Left forelimb (tissue), 1 donor: ENCODE measurements around the gene WDTC1.

ENCODE experiments used
- DNase-seq: peaks from one replicate; pipeline ENCODE4 v3.0.0-alpha.2; 2018; ENCODE audit warnings: low spot score

The WDTC1 gene

GRCh38 chr1:27301582-27302199 lies 67.3 kb downstream of the WDTC1 start:
- DNase-seq: peak; percentile 36

GRCh38 chr1:27302612-27303011 lies 68.2 kb downstream of the WDTC1 start:
- no peak for DNase-seq

- DNase-seq: no peak
Observed at GRCh38 chr1:27303509-27303908, 69.1 kb downstream of the WDTC1 start.

- no peak for DNase-seq
Observed at GRCh38 chr1:27306071-27306470, 71.6 kb downstream of the WDTC1 start.

GRCh38 chr1:27306892-27307761 lies 72.7 kb downstream of the WDTC1 start:
- no peak for DNase-seq

- no peak for DNase-seq
Observed at GRCh38 chr1:27307874-27308598, 73.6 kb downstream of the WDTC1 start.

- DNase-seq: no peak
Observed at GRCh38 chr1:27314169-27314568, 79.7 kb downstream of the WDTC1 start.

- no peak for DNase-seq
Observed at GRCh38 chr1:27314737-27315136, 80.3 kb downstream of the WDTC1 start.

GRCh38 chr1:27316860-27317259 lies 82.4 kb downstream of the WDTC1 start:
- DNase-seq: no peak

GRCh38 chr1:27318136-27318535 lies 83.7 kb downstream of the WDTC1 start:
- DNase-seq: no peak

- DNase-seq: no peak
Observed at GRCh38 chr1:27318596-27318995, 84.2 kb downstream of the WDTC1 start.

- peak; percentile 98 for DNase-seq
Observed at GRCh38 chr1:27321813-27322568, 87.6 kb downstream of the WDTC1 start, which contains the start of gene TMEM222. TMEM222 (plus strand) TSS chr1:27322163; CDS start chr1:27322198, 35 bp downstream.

- DNase-seq: peak; percentile 55
Observed at GRCh38 chr1:27322569-27323240, 88.3 kb downstream of the WDTC1 start.

GRCh38 chr1:27325286-27325685 lies 90.9 kb downstream of the WDTC1 start:
- no peak for DNase-seq

- no peak for DNase-seq
Observed at GRCh38 chr1:27327964-27328363, 93.5 kb downstream of the WDTC1 start.

- no peak for DNase-seq
Observed at GRCh38 chr1:27330786-27331185, 96.4 kb downstream of the WDTC1 start.

- no peak for DNase-seq
Observed at GRCh38 chr1:27331426-27331825, 97.0 kb downstream of the WDTC1 start.

GRCh38 chr1:27331922-27332321 lies 97.5 kb downstream of the WDTC1 start:
- DNase-seq: no peak

GRCh38 chr1:27332536-27333281 lies 98.3 kb downstream of the WDTC1 start:
- DNase-seq: no peak

- DNase-seq: no peak
Observed at GRCh38 chr1:27333717-27334279, 99.4 kb downstream of the WDTC1 start.
